Gastroesophageal sphincter (tissue), 3 donors: ENCODE results near the gene AMBP.

Experiments used
- CTCF ChIP-seq, 4 experiments: fragments of 200-600 bp in 2 of 4; fragments of 450-650 bp in 2 of 4; sonication (generic) in 1 of 4; IDR thresholded peaks; one replicate each; pipeline ENCODE4 v1.5.1; 2017 to 2019; ENCODE audit warnings: antibody characterized with exemption in 4 of 4, mild to moderate bottlenecking in 2 of 4, moderate library complexity in 2 of 4
- POLR2A ChIP-seq, 2 donors: fragments of 450-650 bp; IDR thresholded peaks; one replicate each; pipeline ENCODE4 v1.6.1; 2017; ENCODE audit warnings: antibody characterized with exemption in 2 of 2, mild to moderate bottlenecking in 2 of 2, moderate library complexity in 1 of 2

GRCh38 chr9:114099669-114100270, 21.7 kb upstream of the AMBP start:
- TF ChIP-seq POLR2A (IDR thresholded peaks at IDR 0.05), result no peak
- TF ChIP-seq CTCF (IDR thresholded peaks at IDR 0.05), result no peak
